ENCODE results near the gene LRBA. TPM values are rescaled to one million over a fixed set of nuclear protein-coding genes. Genes with fewer than 3 reads are reported as not detected.

LRBA gene
- total RNA-seq, 1 donor from 2014 or later = 39.9 TPM

DNA sequence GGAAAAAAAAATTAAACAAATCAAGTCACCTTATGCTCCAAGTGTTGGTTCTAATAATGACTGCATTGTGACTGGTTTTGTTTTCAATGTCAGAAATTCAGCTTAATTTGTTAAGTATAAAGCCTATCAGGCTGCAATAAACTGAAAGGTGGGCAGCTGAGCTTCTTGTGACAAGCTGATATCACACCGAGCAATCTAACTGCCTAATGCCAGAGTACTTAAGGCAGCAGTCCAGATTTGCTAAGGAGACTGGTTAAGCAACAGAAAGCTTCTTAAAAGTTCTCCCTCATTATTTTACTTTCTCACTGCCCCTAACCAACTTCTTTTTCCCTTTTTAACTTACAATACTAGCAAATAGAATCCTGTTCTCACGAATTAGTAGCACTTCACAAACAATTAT, 232.2 kb downstream of the LRBA start:
- Histone ChIP-seq H3K4me1 (no peaks in the 10 kb centered on the region), H3K27me3 (no peaks in the 10 kb centered on the region), H3K9me3 (no peaks in the 10 kb centered on the region), H3K36me3 (no peaks in the 10 kb centered on the region), H3K27ac (no peak overlapping the region), H3K4me3 (no peak overlapping the region)
- no peak for DNase-seq
- TF ChIP-seq, protein P1, sequence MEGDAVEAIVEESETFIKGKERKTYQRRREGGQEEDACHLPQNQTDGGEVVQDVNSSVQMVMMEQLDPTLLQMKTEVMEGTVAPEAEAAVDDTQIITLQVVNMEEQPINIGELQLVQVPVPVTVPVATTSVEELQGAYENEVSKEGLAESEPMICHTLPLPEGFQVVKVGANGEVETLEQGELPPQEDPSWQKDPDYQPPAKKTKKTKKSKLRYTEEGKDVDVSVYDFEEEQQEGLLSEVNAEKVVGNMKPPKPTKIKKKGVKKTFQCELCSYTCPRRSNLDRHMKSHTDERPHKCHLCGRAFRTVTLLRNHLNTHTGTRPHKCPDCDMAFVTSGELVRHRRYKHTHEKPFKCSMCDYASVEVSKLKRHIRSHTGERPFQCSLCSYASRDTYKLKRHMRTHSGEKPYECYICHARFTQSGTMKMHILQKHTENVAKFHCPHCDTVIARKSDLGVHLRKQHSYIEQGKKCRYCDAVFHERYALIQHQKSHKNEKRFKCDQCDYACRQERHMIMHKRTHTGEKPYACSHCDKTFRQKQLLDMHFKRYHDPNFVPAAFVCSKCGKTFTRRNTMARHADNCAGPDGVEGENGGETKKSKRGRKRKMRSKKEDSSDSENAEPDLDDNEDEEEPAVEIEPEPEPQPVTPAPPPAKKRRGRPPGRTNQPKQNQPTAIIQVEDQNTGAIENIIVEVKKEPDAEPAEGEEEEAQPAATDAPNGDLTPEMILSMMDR (IDR thresholded peaks at IDR 0.05) = no peak
- intact Hi-C loops (cut with DNase I) = no loop called here
- no peak for ATAC-seq

DNA sequence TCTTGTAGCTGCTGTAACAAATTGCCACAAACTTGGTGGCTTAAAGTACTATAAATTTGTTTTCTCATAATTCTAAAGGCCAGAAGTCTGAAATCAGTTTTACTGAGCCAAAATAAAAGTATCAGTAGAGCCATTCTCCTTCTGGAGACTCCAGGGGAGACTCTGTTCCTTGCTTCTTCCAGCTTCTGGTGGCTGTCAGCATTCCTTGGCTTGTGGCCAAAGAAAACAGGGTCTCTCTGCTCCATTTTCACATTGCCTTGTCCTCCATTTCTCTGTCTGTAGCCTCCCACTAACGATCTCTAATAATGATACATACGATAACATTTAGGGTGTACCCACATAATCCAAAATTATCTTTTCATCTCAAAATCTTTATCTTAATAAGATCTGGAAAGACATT, 232.8 kb downstream of the LRBA start:
- TF ChIP-seq, protein P1 (IDR thresholded peaks at IDR 0.05) = no peak
- DNase-seq (no peak), ATAC-seq (no peak)
- Histone ChIP-seq H3K4me1 (no peaks in the 10 kb centered on the region), H3K36me3 (no peaks in the 10 kb centered on the region), H3K9me3 (no peaks in the 10 kb centered on the region), H3K27me3 (no peaks in the 10 kb centered on the region), H3K4me3 (no peak overlapping the region), H3K27ac (no peak overlapping the region)
- intact Hi-C loops (cut with DNase I) = no loop called here

DNA sequence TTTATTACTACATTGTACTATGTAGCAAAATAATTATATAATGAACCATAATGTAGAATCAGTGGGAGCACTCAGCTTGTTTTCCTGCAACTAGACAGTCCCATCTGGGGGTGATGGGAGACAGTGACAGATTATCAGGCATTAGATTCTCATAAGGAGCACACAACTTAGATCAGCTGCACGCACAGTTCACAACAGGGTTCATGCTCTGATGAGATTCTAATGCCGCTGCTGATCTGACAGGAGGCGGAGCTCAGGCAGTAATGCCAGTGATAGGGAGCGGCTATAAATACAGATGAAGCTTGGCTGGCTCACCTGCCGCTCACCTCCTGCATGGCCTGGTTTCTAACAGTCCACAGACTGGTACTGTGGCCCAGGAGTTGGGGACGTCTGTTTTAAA, 233.9 kb downstream of the LRBA start:
- no peak overlapping the region for H3K4me3 ChIP-seq
- no peak overlapping the region for H3K27ac ChIP-seq
- no peaks in the 10 kb centered on the region for H3K4me1 ChIP-seq
- no peaks in the 10 kb centered on the region for H3K27me3 ChIP-seq
- H3K36me3 ChIP-seq = no peaks in the 10 kb centered on the region
- DNase-seq (no peak), ATAC-seq (no peak)
- no peaks in the 10 kb centered on the region for H3K9me3 ChIP-seq
- intact Hi-C loops (cut with DNase I) = no loop called here
- TF ChIP-seq, protein P1 (IDR thresholded peaks at IDR 0.05) = no peak

DNA sequence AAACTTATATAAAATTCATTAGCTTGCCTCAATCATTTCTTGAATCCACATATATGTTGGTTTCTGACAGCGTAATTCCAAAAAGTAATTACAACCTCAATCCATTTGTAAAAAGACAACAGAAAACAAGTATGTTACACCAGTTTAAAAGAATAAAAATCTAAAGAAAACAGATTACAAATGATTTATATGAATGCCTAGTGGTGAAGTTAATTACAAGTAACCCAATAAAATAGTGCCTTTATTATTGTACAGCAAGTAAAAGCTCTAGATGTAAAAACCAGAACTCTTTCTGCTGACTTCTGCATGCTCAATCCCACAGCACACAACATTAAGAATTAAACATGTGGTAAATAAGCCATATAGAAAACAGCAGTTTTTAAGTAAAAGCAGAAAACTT, 235.4 kb downstream of the LRBA start:
- H3K4me1 ChIP-seq = no peaks in the 10 kb centered on the region
- H3K27me3 ChIP-seq = no peaks in the 10 kb centered on the region
- TF ChIP-seq, protein P1 (IDR thresholded peaks at IDR 0.05) = no peak
- H3K4me3 ChIP-seq = no peak overlapping the region
- intact Hi-C loops (cut with DNase I) = no loop called here
- no peaks in the 10 kb centered on the region for H3K9me3 ChIP-seq
- H3K27ac ChIP-seq = no peak overlapping the region
- no peak for ATAC-seq
- no peaks in the 10 kb centered on the region for H3K36me3 ChIP-seq
- DNase-seq = no peak

DNA sequence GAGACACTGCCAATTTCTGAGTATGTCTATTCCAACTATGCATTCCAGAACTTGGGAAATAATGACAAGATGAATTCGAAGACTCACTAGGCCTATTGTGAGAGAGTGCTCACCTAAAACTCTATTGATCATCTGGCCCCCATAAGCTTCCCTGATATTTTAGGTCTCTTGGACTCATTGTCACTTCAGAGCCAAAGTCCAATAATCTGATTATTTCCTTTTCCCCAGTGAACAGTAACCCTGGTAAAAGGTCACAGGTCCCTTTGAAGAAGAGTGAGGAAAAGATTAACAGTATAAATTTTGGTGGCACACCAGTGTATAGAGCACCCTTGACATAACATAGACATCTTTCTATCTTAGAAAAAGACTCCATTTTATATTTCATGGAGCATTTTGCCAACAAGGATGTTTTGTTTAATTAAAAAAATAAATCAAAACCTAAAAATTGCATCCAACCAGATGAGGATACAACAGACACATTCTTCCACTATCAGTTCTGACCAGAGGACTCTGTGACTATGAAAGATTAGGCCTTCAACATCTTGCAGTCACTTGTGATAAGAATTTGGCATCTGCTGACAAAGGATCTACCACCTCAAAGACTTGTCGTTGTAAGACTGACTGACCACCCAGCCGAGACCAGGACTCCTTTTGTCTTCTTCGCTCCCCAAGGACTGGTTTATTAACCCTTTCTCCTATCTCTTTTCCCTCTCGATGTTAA, 241.2 kb downstream of the LRBA start:
- ATAC-seq (no peak), DNase-seq (no peak)
- no peak overlapping the region for H3K4me3 ChIP-seq
- no peaks in the 10 kb centered on the region for H3K4me1 ChIP-seq
- H3K27me3 ChIP-seq = no peaks in the 10 kb centered on the region
- H3K36me3 ChIP-seq = no peaks in the 10 kb centered on the region
- TF ChIP-seq, protein P1 (IDR thresholded peaks at IDR 0.05) = no peak
- H3K27ac ChIP-seq = no peak overlapping the region
- no peaks in the 10 kb centered on the region for H3K9me3 ChIP-seq
- intact Hi-C loops (cut with DNase I) = no loop called here

DNA sequence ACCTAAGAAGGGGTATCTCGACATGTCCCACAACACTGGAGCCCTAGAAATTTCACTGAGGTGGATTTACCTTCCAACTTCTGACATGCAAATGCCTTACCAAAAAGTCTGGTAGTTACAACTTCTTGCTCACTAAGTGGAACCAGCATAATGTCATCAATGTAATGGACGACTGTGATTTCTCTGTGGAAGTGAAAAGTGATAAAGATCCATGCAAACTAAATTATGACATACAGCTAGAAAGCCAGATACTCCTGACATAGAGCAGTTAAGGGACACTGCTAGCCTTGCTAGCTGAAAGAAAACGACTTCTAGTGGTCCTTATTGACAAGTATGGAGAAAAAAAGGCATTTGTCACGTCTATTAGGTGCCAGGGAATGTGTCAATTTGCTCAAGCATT, 242.1 kb downstream of the LRBA start:
- Histone ChIP-seq H3K4me3 (no peak overlapping the region), H3K9me3 (no peaks in the 10 kb centered on the region), H3K27me3 (no peaks in the 10 kb centered on the region), H3K36me3 (no peaks in the 10 kb centered on the region), H3K4me1 (no peaks in the 10 kb centered on the region), H3K27ac (no peak overlapping the region)
- ATAC-seq = no peak
- TF ChIP-seq, protein P1 (IDR thresholded peaks at IDR 0.05) = no peak
- DNase-seq = no peak
- intact Hi-C loops (cut with DNase I) = no loop called here
